GM12878 (cell line): ENCODE results near the gene PITPNB. TPM values are rescaled to one million over a fixed set of nuclear protein-coding genes. Genes with fewer than 3 reads are reported as not detected.

Experiments used
- CHD2 ChIP-seq: IDR thresholded peaks from 2 replicates; pipeline ENCODE4 v1.6.1; 2011; ENCODE audit warnings: low read depth, low read length, improper control_type of control experiment, borderline replicate concordance
- CTCF ChIP-seq, 3 experiments: IDR thresholded peaks in 2 of 3; conservative IDR thresholded peaks in 1 of 3; 2 replicates each; pipeline ENCODE4 v1.5.1; 2011; ENCODE audit warnings: low read depth in 3 of 3, low read length in 3 of 3, mild to moderate bottlenecking in 3 of 3, control low read depth in 2 of 3, moderate library complexity in 2 of 3, inconsistent platforms in 1 of 3, mixed read lengths in 1 of 3; ENCODE audit not compliant: control insufficient read depth in 2 of 3, insufficient read depth in 1 of 3; ENCODE audit errors: extremely low read depth in 1 of 3
- IKZF2 ChIP-seq, 2 experiments: fragments of 450-650 bp; IDR thresholded peaks; 2 replicates each; pipeline ENCODE4 v1.6.1; 2017; ENCODE audit warnings: mild to moderate bottlenecking in 2 of 2, moderate library complexity in 2 of 2
- IRF5 ChIP-seq: fragments of 450-650 bp; IDR thresholded peaks from 2 replicates; pipeline ENCODE4 v1.6.1; 2017; ENCODE audit warnings: borderline replicate concordance
- MTA3 ChIP-seq: IDR thresholded peaks from 2 replicates; pipeline ENCODE4 v1.6.1; 2012; ENCODE audit warnings: low read length, inconsistent platforms, borderline replicate concordance
- RUNX3 ChIP-seq: IDR thresholded peaks from 2 replicates; pipeline ENCODE4 v1.6.1; 2012; ENCODE audit warnings: low read length, inconsistent platforms
- TAF1 ChIP-seq: IDR thresholded peaks from 2 replicates; pipeline ENCODE4 v1.6.1; 2011; ENCODE audit warnings: mild to moderate bottlenecking, low read depth, low read length, borderline replicate concordance
- TARDBP ChIP-seq: IDR thresholded peaks from 2 replicates; pipeline ENCODE4 v1.6.1; 2016; ENCODE audit warnings: borderline replicate concordance
- TCF12 ChIP-seq: IDR thresholded peaks from 2 replicates; pipeline ENCODE4 v1.6.1; 2011; ENCODE audit warnings: low read depth, mild to moderate bottlenecking, low read length
- YY1 ChIP-seq: IDR thresholded peaks from 2 replicates; pipeline ENCODE4 v1.6.1; 2011; ENCODE audit warnings: low read depth, mild to moderate bottlenecking, low read length
- ZNF207 ChIP-seq: fragments of 450-650 bp; IDR thresholded peaks from 2 replicates; pipeline ENCODE4 v1.6.1; 2014; ENCODE audit warnings: antibody characterized with exemption, mild to moderate bottlenecking, borderline replicate concordance
- polyA plus RNA-seq, 11 experiments: library from polyadenylated mRNA; depleted of rRNA in 4 of 11; unstranded in 6 of 11; stranded (reverse) in 5 of 11; fragments of >200 nt; fragmentation: Nextera tagmentation in 4 of 11; fragmentation: Illumina TruSeq in 1 of 11; extraction: Ambion mirVana in 4 of 11; extraction: Trizol in 1 of 11; gene quantifications; 1 replicate in 1 of 11; 2 replicates in 10 of 11; pipeline versions ENCODE4 v1.2.1 to v1.2.3, GENCODE V29; 2011 to 2016; ENCODE audit warnings: inconsistent platforms in 2 of 11, missing spikeins in 2 of 11, low read depth in 1 of 11
- total RNA-seq, 4 experiments: library from RNA; depleted of rRNA in 3 of 4; stranded (reverse); fragments of >200 nt in 3 of 4; fragmentation: Illumina TruSeq in 1 of 4; extraction: Trizol in 1 of 4; gene quantifications; 2 replicates each; pipeline versions ENCODE4 v1.2.1 to v1.2.3, GENCODE V29; 2013 to 2021
- TF ChIP-seq, protein P1 (sequence below): IDR thresholded peaks from 2 replicates; pipeline ENCODE4 v1.6.1; 2012; ENCODE audit warnings: mild to moderate bottlenecking, low read depth, low read length

PITPNB gene
- total and polyA plus RNA-seq, 10 of the 15 experiments (the other 5 are each of a cell fraction or from before 2014, with no cell fraction given): 19.7 to 116 (median 64.9) TPM

DNA sequence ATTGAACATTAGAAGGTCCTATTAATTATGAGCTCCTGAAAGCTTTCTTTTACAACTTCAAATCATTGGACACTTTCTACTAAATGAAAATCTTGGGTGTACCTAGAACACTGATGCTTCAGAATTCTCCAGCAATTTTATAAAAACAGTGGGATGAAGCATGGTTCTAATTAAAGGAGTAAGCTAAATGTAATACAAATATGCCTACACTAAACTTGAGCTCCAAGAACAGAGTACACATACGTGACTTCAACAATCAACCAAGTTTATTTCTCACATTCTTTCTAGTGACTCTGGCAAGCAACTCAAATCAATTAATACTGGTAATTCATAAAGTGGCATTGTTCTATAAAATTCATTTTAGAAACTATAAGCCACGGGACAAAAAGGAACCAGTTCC, 55.5 kb downstream of the PITPNB start (continued):
- TF ChIP-seq IRF5 (no peak), MTA3 (no peak), CHD2 (no peak), CTCF (IDR thresholded peaks at IDR 0.05 in 2 of 3, conservative IDR thresholded peaks at IDR 0.05 in 1 of 3; ENCODE audit: control insufficient read depth in 2 of 3, extremely low read depth in 1 of 3, insufficient read depth in 1 of 3, low read depth in 3 of 3, low read length in 3 of 3) (no peak), YY1 (no peak), TAF1 (no peak), IKZF2 (IDR thresholded peaks at IDR 0.05) (no peak), TARDBP (no peak), RUNX3 (no peak), ZNF207 (no peak), TCF12 (no peak)
- TF ChIP-seq, protein P1, sequence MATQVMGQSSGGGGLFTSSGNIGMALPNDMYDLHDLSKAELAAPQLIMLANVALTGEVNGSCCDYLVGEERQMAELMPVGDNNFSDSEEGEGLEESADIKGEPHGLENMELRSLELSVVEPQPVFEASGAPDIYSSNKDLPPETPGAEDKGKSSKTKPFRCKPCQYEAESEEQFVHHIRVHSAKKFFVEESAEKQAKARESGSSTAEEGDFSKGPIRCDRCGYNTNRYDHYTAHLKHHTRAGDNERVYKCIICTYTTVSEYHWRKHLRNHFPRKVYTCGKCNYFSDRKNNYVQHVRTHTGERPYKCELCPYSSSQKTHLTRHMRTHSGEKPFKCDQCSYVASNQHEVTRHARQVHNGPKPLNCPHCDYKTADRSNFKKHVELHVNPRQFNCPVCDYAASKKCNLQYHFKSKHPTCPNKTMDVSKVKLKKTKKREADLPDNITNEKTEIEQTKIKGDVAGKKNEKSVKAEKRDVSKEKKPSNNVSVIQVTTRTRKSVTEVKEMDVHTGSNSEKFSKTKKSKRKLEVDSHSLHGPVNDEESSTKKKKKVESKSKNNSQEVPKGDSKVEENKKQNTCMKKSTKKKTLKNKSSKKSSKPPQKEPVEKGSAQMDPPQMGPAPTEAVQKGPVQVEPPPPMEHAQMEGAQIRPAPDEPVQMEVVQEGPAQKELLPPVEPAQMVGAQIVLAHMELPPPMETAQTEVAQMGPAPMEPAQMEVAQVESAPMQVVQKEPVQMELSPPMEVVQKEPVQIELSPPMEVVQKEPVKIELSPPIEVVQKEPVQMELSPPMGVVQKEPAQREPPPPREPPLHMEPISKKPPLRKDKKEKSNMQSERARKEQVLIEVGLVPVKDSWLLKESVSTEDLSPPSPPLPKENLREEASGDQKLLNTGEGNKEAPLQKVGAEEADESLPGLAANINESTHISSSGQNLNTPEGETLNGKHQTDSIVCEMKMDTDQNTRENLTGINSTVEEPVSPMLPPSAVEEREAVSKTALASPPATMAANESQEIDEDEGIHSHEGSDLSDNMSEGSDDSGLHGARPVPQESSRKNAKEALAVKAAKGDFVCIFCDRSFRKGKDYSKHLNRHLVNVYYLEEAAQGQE: no peak
- TF ChIP-seq, all 136 proteins: peak for 0
